CD4-positive, alpha-beta T cell treated with Interleukin-17A for 1 hour (primary cell): Measurements from ENCODE around the gene PLXDC2.

Source experiments
- DNase-seq: peaks from one replicate; pipeline ENCODE4 v3.0.0-alpha.2; 2020

Gene PLXDC2

GRCh38 chr10:19862811-19863515 lies 46.7 kb downstream of the PLXDC2 start:
- DNase-seq: no peak

GRCh38 chr10:19865676-19866075 lies 49.4 kb downstream of the PLXDC2 start:
- DNase-seq: no peak

DNA sequence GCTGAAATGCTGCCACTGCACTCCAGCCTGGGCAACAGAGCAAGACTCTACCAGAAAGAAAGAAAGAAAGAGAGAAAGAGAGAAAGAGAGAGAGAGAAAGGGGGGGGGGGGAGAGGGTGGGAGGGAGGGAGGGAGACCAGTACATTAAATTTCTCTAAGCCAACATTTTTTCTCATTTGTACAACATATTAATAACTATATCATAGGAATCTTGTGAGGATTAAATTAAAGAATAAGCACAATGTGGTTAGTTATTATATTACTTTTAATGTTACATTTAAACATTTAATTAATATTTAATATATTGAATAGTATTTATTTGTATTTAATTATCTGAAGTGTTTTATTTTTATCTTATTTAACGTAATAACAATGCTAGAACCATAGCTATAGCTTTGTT lies 53.1 kb downstream of the PLXDC2 start:
- DNase-seq: no peak

DNA sequence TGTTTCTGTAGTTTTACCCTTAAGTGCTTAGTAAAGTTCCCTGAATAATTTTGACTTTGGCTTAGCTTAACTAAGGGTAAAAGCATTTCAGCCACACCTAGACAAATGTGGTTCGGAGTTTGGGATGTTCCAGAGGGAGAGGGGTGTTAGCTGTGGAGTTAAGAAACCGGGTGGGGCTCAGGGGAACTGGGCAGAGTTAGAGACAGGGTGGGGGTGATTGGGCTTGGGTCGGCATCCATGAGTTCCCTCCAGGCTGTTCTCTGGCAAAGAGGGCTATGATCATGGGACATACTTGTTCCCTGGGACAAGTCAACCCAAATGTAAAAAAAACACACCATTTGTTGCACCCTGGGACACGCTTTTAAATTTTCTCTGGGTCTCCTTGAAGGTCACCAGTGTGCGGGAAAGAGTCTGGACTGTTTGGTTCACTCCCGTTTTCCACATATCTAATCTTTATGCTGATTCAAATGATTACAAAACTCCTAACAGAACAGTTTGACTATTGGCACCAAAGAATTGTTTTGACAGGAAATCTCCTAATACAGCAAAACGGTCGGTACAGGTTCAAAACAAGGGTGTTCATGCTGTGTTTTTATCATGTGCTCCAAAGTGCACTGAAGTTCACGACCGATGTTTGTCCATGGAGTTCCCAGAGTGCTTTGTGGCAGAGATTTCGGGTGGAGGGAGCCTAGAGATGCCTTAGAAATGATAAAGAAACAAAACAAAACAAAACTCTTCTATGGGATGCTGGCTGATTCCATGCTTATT lies 56.5 kb downstream of the PLXDC2 start:
- no peak for DNase-seq

DNA sequence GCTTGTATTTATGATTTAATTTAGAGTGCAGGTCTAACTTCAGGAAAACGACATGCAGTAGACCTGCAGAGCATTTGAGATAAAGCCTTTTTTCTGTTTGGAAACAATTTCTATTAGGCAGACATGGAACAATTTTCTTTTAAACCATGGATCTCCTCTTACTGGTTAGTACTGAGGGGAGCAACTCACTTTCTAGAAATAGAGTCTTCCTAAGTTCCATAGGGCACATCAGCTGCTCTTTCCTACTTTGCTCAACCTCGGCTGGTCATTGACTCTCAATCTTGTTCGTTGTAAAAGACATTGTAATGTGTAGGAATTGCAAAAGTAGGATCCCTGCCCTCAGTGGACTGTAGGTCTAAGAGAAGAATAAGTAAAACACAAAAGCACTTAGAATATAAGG lies 58.0 kb downstream of the PLXDC2 start:
- DNase-seq: no peak

DNA sequence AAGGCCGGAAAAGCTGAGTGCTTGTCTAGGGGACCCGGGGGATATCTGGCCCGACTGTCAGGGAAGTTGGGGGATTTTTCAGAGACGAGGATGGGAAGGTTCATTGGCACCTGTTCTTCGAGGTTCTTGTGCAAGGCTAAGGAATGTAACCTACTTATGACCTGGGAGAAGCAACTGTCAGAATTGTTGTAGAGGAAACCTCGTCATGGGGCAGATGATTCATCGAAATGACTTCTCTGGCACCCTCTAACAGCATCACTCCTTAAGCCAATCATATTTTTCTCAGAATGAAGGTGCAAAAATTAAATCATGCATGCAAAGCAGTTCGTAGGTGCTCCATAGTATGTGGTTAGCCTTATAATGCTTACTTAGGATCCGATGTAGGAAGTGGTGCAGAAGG lies 58.6 kb downstream of the PLXDC2 start:
- no peak for DNase-seq

- DNase-seq: no peak
These were observed 60.3 kb downstream of the PLXDC2 start for GRCh38 chr10:19876570-19876969.

GRCh38 chr10:19877466-19878255 lies 61.4 kb downstream of the PLXDC2 start:
- no peak for DNase-seq

- no peak for DNase-seq
These were observed 66.4 kb downstream of the PLXDC2 start for GRCh38 chr10:19882621-19883020.

DNA sequence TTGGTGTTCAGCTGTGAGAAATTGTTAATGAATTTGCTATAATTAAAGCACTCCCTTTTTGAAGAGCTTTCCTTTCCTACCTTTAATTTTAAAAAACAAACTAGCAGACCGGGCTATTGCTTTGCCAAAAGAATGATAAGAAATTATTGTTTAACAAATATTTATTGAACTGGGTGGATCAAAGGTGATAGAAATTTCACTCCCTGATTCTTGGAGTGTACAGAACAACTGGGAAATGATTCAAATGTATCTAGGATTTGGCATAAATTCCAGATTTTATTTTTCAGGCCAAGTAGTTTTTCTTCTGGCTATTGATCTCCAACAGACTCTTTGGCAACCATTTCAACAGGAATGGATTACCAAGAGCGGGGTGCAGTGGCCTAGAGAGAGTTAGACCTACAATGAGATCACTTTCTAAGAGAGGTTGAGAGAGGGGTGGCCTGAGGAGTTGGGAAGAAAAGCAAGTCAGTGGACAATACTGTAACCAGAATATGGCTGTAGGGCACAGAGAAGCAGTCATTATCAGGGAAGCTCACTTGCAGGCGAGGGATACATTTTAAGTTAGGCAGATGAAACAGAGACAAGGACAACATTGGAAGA lies 71.9 kb downstream of the PLXDC2 start:
- no peak for DNase-seq

GRCh38 chr10:19889256-19889655 lies 73.0 kb downstream of the PLXDC2 start:
- DNase-seq: no peak

DNA sequence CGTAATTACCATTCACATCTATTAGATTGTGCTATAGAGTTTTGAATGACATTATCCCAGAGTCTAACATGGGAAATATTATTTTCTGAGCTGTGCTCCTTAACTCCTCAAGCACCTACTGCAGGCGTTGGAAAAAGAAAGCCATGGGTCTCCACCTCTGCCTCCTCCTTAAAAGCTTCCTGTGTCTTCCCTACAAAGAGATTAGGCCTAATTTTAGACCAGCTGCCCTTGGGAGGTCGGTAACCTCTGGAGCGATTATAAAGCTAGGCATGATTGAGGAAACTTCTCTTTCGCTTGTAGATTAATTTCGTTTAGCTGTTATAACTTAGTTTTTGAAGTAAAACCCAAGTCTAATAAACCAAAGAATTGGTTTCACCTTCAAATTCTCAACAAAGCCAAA lies 75.2 kb downstream of the PLXDC2 start:
- no peak for DNase-seq

- no peak for DNase-seq
These were observed 76.0 kb downstream of the PLXDC2 start for GRCh38 chr10:19892270-19892669.

DNA sequence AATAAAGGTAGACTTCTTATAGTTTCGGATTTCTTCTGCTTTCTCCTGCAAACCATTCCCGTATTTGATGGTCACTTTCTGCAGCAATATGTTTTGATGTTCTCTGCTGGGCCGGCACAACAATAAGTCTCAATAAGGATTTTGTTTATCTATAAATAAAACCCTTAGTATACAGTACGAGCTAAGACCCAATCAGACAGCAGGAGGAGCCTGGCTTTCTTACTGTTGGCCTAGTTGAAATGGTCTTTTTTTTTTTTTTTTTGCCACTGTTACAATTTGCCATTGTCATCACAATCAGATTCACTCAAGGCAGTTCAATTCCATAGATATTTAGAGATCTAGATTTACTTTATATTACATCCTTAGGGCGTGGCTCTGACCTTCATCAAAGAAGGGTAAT lies 76.4 kb downstream of the PLXDC2 start:
- no peak for DNase-seq

DNA sequence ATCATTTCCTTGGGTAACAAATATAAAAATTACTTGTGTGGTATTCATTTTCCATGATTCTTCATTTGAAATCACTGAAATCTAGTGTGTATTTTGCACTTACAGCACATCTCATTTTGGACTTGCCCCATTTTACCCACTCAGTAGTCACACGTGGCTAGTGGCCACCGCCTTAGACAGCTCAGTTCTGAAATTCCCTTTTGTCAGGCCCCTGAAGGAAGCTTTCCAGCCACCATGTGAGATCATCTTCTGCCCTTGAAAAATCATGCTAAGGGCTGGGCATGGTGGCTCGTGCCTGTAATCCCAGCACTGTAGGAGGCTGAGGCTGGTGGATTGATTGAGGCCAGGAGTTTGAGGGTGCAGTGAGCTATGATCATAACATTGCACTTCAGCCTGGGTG lies 79.3 kb downstream of the PLXDC2 start:
- DNase-seq: no peak

GRCh38 chr10:19902456-19902855 lies 86.2 kb downstream of the PLXDC2 start:
- DNase-seq: no peak

- DNase-seq: no peak
These were observed 88.0 kb downstream of the PLXDC2 start for GRCh38 chr10:19904202-19904661.

DNA sequence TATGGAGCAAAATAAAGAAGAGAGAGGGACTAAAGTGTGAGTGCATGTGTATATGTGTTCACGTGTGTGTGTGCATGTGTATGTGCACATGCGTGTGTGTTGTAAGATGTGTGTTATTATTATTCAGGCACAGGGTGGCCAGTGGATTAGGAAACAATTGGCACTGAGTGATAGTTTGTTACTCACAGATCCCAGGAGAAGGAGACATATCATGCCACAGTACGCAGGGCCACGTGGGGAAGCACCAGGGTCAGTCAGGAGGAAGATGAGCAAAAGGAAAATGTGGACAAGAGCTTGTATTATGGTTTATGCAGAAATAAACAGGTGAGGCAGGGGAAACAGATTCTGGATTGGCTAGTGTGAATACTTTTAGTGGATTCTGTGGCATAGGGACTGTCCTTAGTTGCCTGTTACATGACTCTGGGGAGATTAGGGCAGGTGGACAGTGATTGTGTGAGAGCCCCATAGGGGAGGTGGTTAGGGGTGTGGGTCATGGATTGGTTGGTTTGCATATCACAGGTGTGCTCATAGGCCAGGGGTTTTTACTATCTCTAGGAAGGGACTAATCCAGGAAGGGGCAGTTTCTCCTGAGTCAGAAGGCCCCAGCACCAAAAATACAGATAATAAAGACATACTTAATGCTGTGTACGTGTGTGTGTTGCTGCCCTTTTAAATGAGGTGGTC lies 90.0 kb downstream of the PLXDC2 start:
- no peak for DNase-seq

DNA sequence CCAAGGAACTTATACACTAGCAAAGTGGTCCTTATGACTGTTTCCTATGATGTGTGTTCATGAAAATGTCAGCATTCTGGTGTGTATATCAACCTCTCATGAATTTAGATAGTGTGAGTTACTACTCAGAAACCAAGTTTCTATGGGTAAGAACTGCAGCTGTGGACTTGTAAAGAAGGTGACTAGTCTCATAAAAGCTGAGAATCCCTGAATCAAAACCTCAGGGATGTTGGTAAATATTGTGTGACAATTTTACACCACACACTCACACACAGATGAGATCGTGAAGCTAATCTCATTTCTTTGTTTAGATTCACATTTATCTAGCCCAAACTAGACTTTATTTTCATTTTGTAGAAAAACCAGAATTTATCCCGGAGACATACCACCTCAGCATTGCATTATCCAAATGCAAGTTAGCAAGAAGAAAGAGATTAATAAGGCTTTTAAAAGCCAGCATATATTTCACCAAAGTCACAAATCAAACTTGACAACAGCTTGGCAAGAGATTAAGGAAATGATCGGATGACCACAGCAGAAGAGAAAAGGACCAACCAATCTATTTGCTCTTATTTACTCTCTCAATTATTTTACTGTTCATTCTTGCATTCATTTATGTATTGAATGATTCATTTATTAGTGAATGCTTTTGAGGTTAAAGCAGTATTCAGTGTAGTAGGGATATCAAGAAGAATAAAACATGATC lies 92.9 kb downstream of the PLXDC2 start:
- no peak for DNase-seq

DNA sequence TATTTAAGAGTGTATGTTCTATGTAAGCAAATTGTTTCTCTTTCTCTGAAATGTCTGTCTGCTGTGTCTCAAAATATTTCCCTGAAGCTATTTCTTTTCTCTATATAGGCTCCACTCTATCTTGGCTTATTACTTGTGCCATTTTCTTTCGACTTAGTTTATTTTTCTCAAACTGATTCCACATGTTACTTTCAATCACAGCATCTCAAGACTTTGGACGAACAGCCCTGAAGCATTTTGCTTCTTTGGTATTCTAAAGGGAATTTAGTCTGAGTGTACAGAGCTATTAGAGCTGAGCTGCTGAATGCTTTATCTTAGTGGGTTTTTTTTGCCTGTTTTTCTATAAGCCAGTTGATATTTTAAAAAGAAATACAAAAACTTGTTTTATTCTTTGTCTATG lies 95.7 kb downstream of the PLXDC2 start:
- no peak for DNase-seq

- DNase-seq: no peak
These were observed 97.8 kb downstream of the PLXDC2 start for GRCh38 chr10:19913987-19914386.

DNA sequence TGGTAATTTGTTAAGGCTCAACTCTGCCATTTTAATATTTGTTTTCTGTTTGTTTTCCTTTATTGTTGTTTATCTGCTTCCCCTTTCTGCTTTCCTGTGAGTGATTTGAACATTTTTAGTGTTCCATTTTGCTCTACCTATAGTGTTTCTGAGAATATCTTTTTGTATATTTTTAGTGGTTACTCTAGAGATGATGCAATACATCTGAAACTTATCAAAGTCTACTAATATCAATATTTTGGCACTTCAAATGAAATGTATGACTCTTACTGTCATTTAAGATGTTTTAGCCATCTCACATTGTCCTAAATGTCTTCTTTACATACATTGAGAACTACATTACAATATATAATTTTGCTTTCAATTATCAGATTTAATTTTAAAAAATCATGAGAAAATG lies 98.9 kb downstream of the PLXDC2 start:
- no peak for DNase-seq
